ENCODE data around the gene PDGFB. TPM values are rescaled to one million over a fixed set of nuclear protein-coding genes. Genes with fewer than 3 reads are reported as not detected.

PDGFB gene
- total and polyA plus RNA-seq, 9 donors, result 9.7 to 22.3 (median 19.0) TPM

- 58% methylated on average over 9 of the region's 16 CpGs for WGBS (ENCODE audit: insufficient coverage)
- peaks cover 50% of the 10 kb centered on the region for H3K4me1 ChIP-seq (ENCODE audit: control insufficient read depth, insufficient read depth, low read length)
- no peak for DNase-seq
Measured at GRCh38 chr22:39255449-39256185, 10.8 kb upstream of the PDGFB start.

GRCh38 chr22:39254789-39255298, 10.1 kb upstream of the PDGFB start:
- no peak for DNase-seq
- Histone ChIP-seq H3K27me3 (ENCODE audit: control insufficient read depth, insufficient read depth, low read length) (peaks cover 17% of the 10 kb centered on the region), H3K4me1 (ENCODE audit: control insufficient read depth, insufficient read depth, low read length) (peaks cover 50% of the 10 kb centered on the region), H3K27ac (ENCODE audit: low read length) (peak overlapping the region; percentile 36), H3K4me3 (ENCODE audit: low read length) (no peak overlapping the region), H3K36me3 (ENCODE audit: control insufficient read depth, insufficient read depth, low read length) (no peaks in the 10 kb centered on the region), H3K9me3 (replicated peaks; ENCODE audit: control insufficient read depth, low read depth, low read length) (no peaks in the 10 kb centered on the region)
- whole genome bisulfite sequencing (ENCODE audit: insufficient coverage), result 50% methylated on average over 15 of the region's 15 CpGs

More at GRCh38 chr22:39255449-39256185, 10.8 kb upstream of the PDGFB start:
- no peaks in the 10 kb centered on the region for H3K36me3 ChIP-seq (ENCODE audit: control insufficient read depth, insufficient read depth, low read length)
- peaks cover 15% of the 10 kb centered on the region for H3K27me3 ChIP-seq (ENCODE audit: control insufficient read depth, insufficient read depth, low read length)
- no peaks in the 10 kb centered on the region for H3K9me3 ChIP-seq (replicated peaks; ENCODE audit: control insufficient read depth, low read depth, low read length)
- H3K27ac ChIP-seq (ENCODE audit: low read length), result peak overlapping the region; percentile 51
- no peak overlapping the region for H3K4me3 ChIP-seq (ENCODE audit: low read length)

- Histone ChIP-seq H3K36me3 (ENCODE audit: control insufficient read depth, insufficient read depth, low read length) (no peaks in the 10 kb centered on the region), H3K27me3 (ENCODE audit: control insufficient read depth, insufficient read depth, low read length) (peaks cover 17% of the 10 kb centered on the region), H3K4me3 (ENCODE audit: low read length) (no peak overlapping the region), H3K4me1 (ENCODE audit: control insufficient read depth, insufficient read depth, low read length) (peaks cover 53% of the 10 kb centered on the region), H3K27ac (ENCODE audit: low read length) (peak overlapping the region; percentile 36), H3K9me3 (replicated peaks; ENCODE audit: control insufficient read depth, low read depth, low read length) (no peaks in the 10 kb centered on the region)
- 73% methylated on average over 12 of the region's 14 CpGs for WGBS (ENCODE audit: insufficient coverage)
- DNase-seq, result no peak
Measured at GRCh38 chr22:39254122-39254521, 9.3 kb upstream of the PDGFB start.

GRCh38 chr22:39253435-39254070, 8.8 kb upstream of the PDGFB start:
- peak; percentile 76 for DNase-seq
- peaks cover 17% of the 10 kb centered on the region for H3K27me3 ChIP-seq (ENCODE audit: control insufficient read depth, insufficient read depth, low read length)
- no peaks in the 10 kb centered on the region for H3K36me3 ChIP-seq (ENCODE audit: control insufficient read depth, insufficient read depth, low read length)
- no peak overlapping the region for H3K4me3 ChIP-seq (ENCODE audit: low read length)
- H3K27ac ChIP-seq (ENCODE audit: low read length), result peak overlapping the region; percentile 29
- WGBS (ENCODE audit: insufficient coverage), result 19% methylated on average over 11 of the region's 19 CpGs
- no peaks in the 10 kb centered on the region for H3K9me3 ChIP-seq (replicated peaks; ENCODE audit: control insufficient read depth, low read depth, low read length)
- peaks cover 56% of the 10 kb centered on the region for H3K4me1 ChIP-seq (ENCODE audit: control insufficient read depth, insufficient read depth, low read length)

- 30% methylated on average over 2 of the region's 21 CpGs for WGBS (ENCODE audit: insufficient coverage)
Measured at GRCh38 chr22:39252461-39253434, 8.0 kb upstream of the PDGFB start.

GRCh38 chr22:39251762-39252460, 7.1 kb upstream of the PDGFB start:
- no peak for DNase-seq
- Histone ChIP-seq H3K4me3 (ENCODE audit: low read length) (no peak overlapping the region), H3K36me3 (ENCODE audit: control insufficient read depth, insufficient read depth, low read length) (no peaks in the 10 kb centered on the region), H3K27me3 (ENCODE audit: control insufficient read depth, insufficient read depth, low read length) (peaks cover 21% of the 10 kb centered on the region), H3K9me3 (replicated peaks; ENCODE audit: control insufficient read depth, low read depth, low read length) (no peaks in the 10 kb centered on the region), H3K4me1 (ENCODE audit: control insufficient read depth, insufficient read depth, low read length) (peaks cover 50% of the 10 kb centered on the region), H3K27ac (ENCODE audit: low read length) (no peak overlapping the region)
- WGBS (ENCODE audit: insufficient coverage), result 62% methylated on average over 4 of the region's 22 CpGs

More at GRCh38 chr22:39252461-39253434, 8.0 kb upstream of the PDGFB start:
- H3K4me3 ChIP-seq (ENCODE audit: low read length), result no peak overlapping the region
- H3K36me3 ChIP-seq (ENCODE audit: control insufficient read depth, insufficient read depth, low read length), result no peaks in the 10 kb centered on the region
- DNase-seq, result no peak
- H3K27me3 ChIP-seq (ENCODE audit: control insufficient read depth, insufficient read depth, low read length), result peaks cover 17% of the 10 kb centered on the region
- H3K4me1 ChIP-seq (ENCODE audit: control insufficient read depth, insufficient read depth, low read length), result peaks cover 56% of the 10 kb centered on the region
- peak overlapping the region; percentile 11 for H3K27ac ChIP-seq (ENCODE audit: low read length)
- H3K9me3 ChIP-seq (replicated peaks; ENCODE audit: control insufficient read depth, low read depth, low read length), result no peaks in the 10 kb centered on the region

GRCh38 chr22:39250838-39251237, 6.1 kb upstream of the PDGFB start:
- Histone ChIP-seq H3K4me3 (ENCODE audit: low read length) (no peak overlapping the region), H3K27me3 (ENCODE audit: control insufficient read depth, insufficient read depth, low read length) (peaks cover 24% of the 10 kb centered on the region), H3K9me3 (replicated peaks; ENCODE audit: control insufficient read depth, low read depth, low read length) (no peaks in the 10 kb centered on the region), H3K27ac (ENCODE audit: low read length) (no peak overlapping the region), H3K36me3 (ENCODE audit: control insufficient read depth, insufficient read depth, low read length) (no peaks in the 10 kb centered on the region), H3K4me1 (ENCODE audit: control insufficient read depth, insufficient read depth, low read length) (peaks cover 44% of the 10 kb centered on the region)
- DNase-seq, result no peak
- 80% methylated on average over 4 of the region's 5 CpGs for WGBS (ENCODE audit: insufficient coverage)

GRCh38 chr22:39250131-39250530, 5.3 kb upstream of the PDGFB start:
- peaks cover 41% of the 10 kb centered on the region for H3K4me1 ChIP-seq (ENCODE audit: control insufficient read depth, insufficient read depth, low read length)
- 37% methylated on average over 6 of the region's 8 CpGs for WGBS (ENCODE audit: insufficient coverage)
- peaks cover 31% of the 10 kb centered on the region for H3K27me3 ChIP-seq (ENCODE audit: control insufficient read depth, insufficient read depth, low read length)

GRCh38 chr22:39249086-39249704, 4.4 kb upstream of the PDGFB start:
- no peaks in the 10 kb centered on the region for H3K36me3 ChIP-seq (ENCODE audit: control insufficient read depth, insufficient read depth, low read length)
- H3K4me1 ChIP-seq (ENCODE audit: control insufficient read depth, insufficient read depth, low read length), result peaks cover 38% of the 10 kb centered on the region
- H3K27ac ChIP-seq (ENCODE audit: low read length), result no peak overlapping the region
- no peak overlapping the region for H3K4me3 ChIP-seq (ENCODE audit: low read length)
- no peaks in the 10 kb centered on the region for H3K9me3 ChIP-seq (replicated peaks; ENCODE audit: control insufficient read depth, low read depth, low read length)
- 100% methylated on average over 1 of the region's 12 CpGs for WGBS (ENCODE audit: insufficient coverage)
- DNase-seq, result no peak
- H3K27me3 ChIP-seq (ENCODE audit: control insufficient read depth, insufficient read depth, low read length), result peaks cover 38% of the 10 kb centered on the region

More at GRCh38 chr22:39250131-39250530, 5.3 kb upstream of the PDGFB start:
- Histone ChIP-seq H3K36me3 (ENCODE audit: control insufficient read depth, insufficient read depth, low read length) (no peaks in the 10 kb centered on the region), H3K9me3 (replicated peaks; ENCODE audit: control insufficient read depth, low read depth, low read length) (no peaks in the 10 kb centered on the region), H3K27ac (ENCODE audit: low read length) (no peak overlapping the region), H3K4me3 (ENCODE audit: low read length) (no peak overlapping the region)
- DNase-seq, result no peak

All from muscle of leg (tissue), 11 donors.